HepG2 (cell line): ENCODE measurements around the gene ASPHD1. TPM values are rescaled to one million over a fixed set of nuclear protein-coding genes. Genes with fewer than 3 reads are reported as not detected.

ENCODE experiments used
- ATM ChIP-seq: fragments of 450-650 bp; IDR thresholded peaks from 2 replicates; pipeline ENCODE4 v1.7.1; 2017; ENCODE audit warnings: mild to moderate bottlenecking, borderline replicate concordance
- ATRX ChIP-seq: sonication (generic); formaldehyde crosslinking; IDR thresholded peaks from 2 replicates; pipeline ENCODE4 v1.4.0; 2020; ENCODE audit warnings: missing genetic modification reagents, borderline replicate concordance
- CCDC6 ChIP-seq: sonication (generic); formaldehyde crosslinking; IDR thresholded peaks from 2 replicates; pipeline ENCODE4 v1.8.1; 2022; ENCODE audit warnings: mild to moderate bottlenecking, missing genetic modification reagents, moderate library complexity
- CEBPB ChIP-seq: IDR thresholded peaks from 2 replicates; pipeline ENCODE4 v1.6.1; 2011; ENCODE audit warnings: low read depth, low read length, improper control_type of control experiment, borderline replicate concordance
- KLF16 ChIP-seq, 2 experiments: sonication (generic) in 1 of 2; formaldehyde crosslinking in 1 of 2; IDR thresholded peaks; 2 replicates each; pipeline versions ENCODE4 v1.6.1 to v1.8.0; 2016 to 2023; ENCODE audit warnings: missing genetic modification reagents in 2 of 2, missing compliant biosample characterization in 1 of 2
- KMT2A ChIP-seq: sonication (generic); formaldehyde crosslinking; IDR thresholded peaks from 2 replicates; pipeline ENCODE4 v1.4.0; 2020; ENCODE audit warnings: missing genetic modification reagents
- MTA1 ChIP-seq: sonication (generic); formaldehyde crosslinking; IDR thresholded peaks from 2 replicates; pipeline ENCODE4 v1.4.0; 2020; ENCODE audit warnings: missing genetic modification reagents, mild to moderate bottlenecking, borderline replicate concordance
- NR1H2 ChIP-seq: sonication (generic); formaldehyde crosslinking; IDR thresholded peaks from 2 replicates; pipeline ENCODE4 v1.8.1; 2022; ENCODE audit warnings: low read depth, missing genetic modification reagents, borderline replicate concordance
- NR2F1 ChIP-seq, 2 experiments: fragments of 450-650 bp in 1 of 2; formaldehyde crosslinking in 1 of 2; IDR thresholded peaks; 2 replicates each; pipeline versions ENCODE4 v1.5.0 to v1.6.1; 2016 to 2020; ENCODE audit warnings: mild to moderate bottlenecking in 1 of 2, missing compliant biosample characterization in 1 of 2, missing genetic modification reagents in 1 of 2, moderate library complexity in 1 of 2
- REPIN1 ChIP-seq: sonication (generic); formaldehyde crosslinking; IDR thresholded peaks from 2 replicates; pipeline ENCODE4 v1.8.0; 2022; ENCODE audit warnings: missing genetic modification reagents, low read depth, mild to moderate bottlenecking, borderline replicate concordance
- STAG1 ChIP-seq: sonication (generic); formaldehyde crosslinking; IDR thresholded peaks from 2 replicates; pipeline ENCODE4 v1.4.0; 2020; ENCODE audit warnings: missing genetic modification reagents
- TAF15 ChIP-seq: fragments of 200-400 bp; formaldehyde crosslinking; IDR thresholded peaks from one replicate; pipeline ENCODE4 v1.6.1; 2018; ENCODE audit warnings: mild to moderate bottlenecking, low read depth, low read length; ENCODE audit not compliant: poor library complexity, severe bottlenecking
- TSC22D2 ChIP-seq: sonication (generic); formaldehyde crosslinking; IDR thresholded peaks from 2 replicates; pipeline ENCODE4 v1.5.1; 2020; ENCODE audit warnings: missing genetic modification reagents, mild to moderate bottlenecking, borderline replicate concordance
- ZC3H13 ChIP-seq: sonication (generic); formaldehyde crosslinking; IDR thresholded peaks from 2 replicates; pipeline ENCODE4 v1.8.1; 2023; ENCODE audit warnings: mild to moderate bottlenecking, missing genetic modification reagents, moderate library complexity
- ZNF180 ChIP-seq: sonication (generic); formaldehyde crosslinking; IDR thresholded peaks from 2 replicates; pipeline ENCODE4 v1.4.0; 2020; ENCODE audit warnings: low read depth, missing genetic modification reagents, borderline replicate concordance
- ZNF224 ChIP-seq: sonication (generic); formaldehyde crosslinking; IDR thresholded peaks from 2 replicates; pipeline ENCODE4 v1.5.0; 2020; ENCODE audit warnings: mild to moderate bottlenecking, missing genetic modification reagents
- ZNF274 ChIP-seq: sonication (generic); formaldehyde crosslinking; IDR thresholded peaks from 2 replicates; pipeline ENCODE4 v1.5.1; 2020; ENCODE audit warnings: mild to moderate bottlenecking, missing genetic modification reagents
- ZNF7 ChIP-seq: IDR thresholded peaks from 2 replicates; pipeline ENCODE4 v1.6.1; 2016; ENCODE audit warnings: missing biosample characterization, missing genetic modification reagents
- ZNF781 ChIP-seq: sonication (generic); formaldehyde crosslinking; IDR thresholded peaks from 2 replicates; pipeline ENCODE4 v1.5.1; 2020; ENCODE audit warnings: borderline replicate concordance, mild to moderate bottlenecking, missing genetic modification reagents; ENCODE audit errors: not compliant biosample characterization
- ZSCAN25 ChIP-seq: sonication (generic); formaldehyde crosslinking; IDR thresholded peaks from 2 replicates; pipeline ENCODE4 v1.8.0; 2022; ENCODE audit warnings: mild to moderate bottlenecking, missing genetic modification reagents
- polyA plus RNA-seq, 8 experiments: library from polyadenylated mRNA; depleted of rRNA in 3 of 8; stranded (reverse) in 7 of 8; unstranded in 1 of 8; fragments of >200 nt; fragmentation: Illumina TruSeq in 4 of 8; extraction: Trizol in 4 of 8; gene quantifications; 2 replicates each; pipeline versions ENCODE4 v1.2.1 to v1.2.3, GENCODE V29; 2011 to 2016; ENCODE audit warnings: low read depth in 4 of 8, missing spikeins in 1 of 8, mixed read lengths in 1 of 8; ENCODE audit not compliant: insufficient read depth in 1 of 8
- total RNA-seq, 5 experiments: library from RNA; depleted of rRNA; stranded (reverse); fragments of >200 nt; fragmentation: Illumina TruSeq; extraction: Trizol; gene quantifications; 2 replicates each; pipeline ENCODE4 v1.2.3, GENCODE V29; 2016; ENCODE audit warnings: low read depth in 1 of 5
- TF ChIP-seq, protein P1 (sequence below): sonication (generic); formaldehyde crosslinking; IDR thresholded peaks from 2 replicates; pipeline ENCODE4 v1.4.0; 2020; ENCODE audit warnings: mild to moderate bottlenecking, missing genetic modification reagents
- TF ChIP-seq, protein P2 (sequence below): IDR thresholded peaks from 2 replicates; pipeline ENCODE4 v1.6.1; 2016; ENCODE audit warnings: mild to moderate bottlenecking, missing biosample characterization, missing genetic modification reagents
- TF ChIP-seq, protein P3 (sequence below): conservative IDR thresholded peaks from 2 replicates; pipeline ENCODE4 v1.6.1; 2018; ENCODE audit warnings: missing genetic modification reagents
- TF ChIP-seq, protein P4 (sequence below): sonication (generic); formaldehyde crosslinking; IDR thresholded peaks from 2 replicates; pipeline ENCODE4 v1.4.0; 2020; ENCODE audit warnings: mild to moderate bottlenecking, missing genetic modification reagents, borderline replicate concordance

Gene ASPHD1
- total and polyA plus RNA-seq, 2 of the 13 experiments (the other 11 are each of a cell fraction or from before 2014, with no cell fraction given): 13.1 to 19.7 TPM

DNA sequence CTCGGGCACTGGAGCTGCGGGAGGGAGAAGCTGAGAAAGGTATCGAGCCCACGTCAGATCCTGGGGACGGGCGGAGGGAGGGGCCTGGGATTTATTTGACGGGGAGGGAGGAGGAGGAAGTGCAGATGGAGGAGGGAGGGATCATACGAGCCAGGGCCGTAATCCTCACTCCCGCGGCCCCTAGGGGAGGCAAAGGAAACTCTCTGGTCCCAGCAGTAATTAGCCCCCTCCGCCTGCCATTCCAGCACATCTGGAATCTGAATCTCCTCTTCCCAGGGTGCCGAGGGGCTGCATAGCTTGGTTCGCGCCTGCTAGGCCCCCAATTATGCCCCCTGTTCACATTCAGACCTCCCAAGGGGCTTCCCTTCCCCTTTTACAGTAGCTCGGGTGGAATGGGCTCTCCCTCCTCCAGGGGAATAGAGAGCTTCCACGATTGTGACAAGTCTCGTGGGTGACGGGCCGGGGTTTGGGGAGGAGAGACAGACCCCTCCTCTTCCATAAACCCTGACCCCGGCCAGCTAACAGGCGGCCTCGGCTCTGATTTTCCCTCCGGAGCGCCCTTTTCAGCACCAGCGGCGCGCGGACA lies 679 bp upstream of the ASPHD1 start, which contains the start of gene SEZ6L2 (continued):
- TF ChIP-seq, protein P1, sequence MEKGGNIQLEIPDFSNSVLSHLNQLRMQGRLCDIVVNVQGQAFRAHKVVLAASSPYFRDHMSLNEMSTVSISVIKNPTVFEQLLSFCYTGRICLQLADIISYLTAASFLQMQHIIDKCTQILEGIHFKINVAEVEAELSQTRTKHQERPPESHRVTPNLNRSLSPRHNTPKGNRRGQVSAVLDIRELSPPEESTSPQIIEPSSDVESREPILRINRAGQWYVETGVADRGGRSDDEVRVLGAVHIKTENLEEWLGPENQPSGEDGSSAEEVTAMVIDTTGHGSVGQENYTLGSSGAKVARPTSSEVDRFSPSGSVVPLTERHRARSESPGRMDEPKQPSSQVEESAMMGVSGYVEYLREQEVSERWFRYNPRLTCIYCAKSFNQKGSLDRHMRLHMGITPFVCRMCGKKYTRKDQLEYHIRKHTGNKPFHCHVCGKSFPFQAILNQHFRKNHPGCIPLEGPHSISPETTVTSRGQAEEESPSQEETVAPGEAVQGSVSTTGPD (CRISPR knock-in tag): 0 out of 2 replicates have a peak, but pooled peaks have one; percentile 12
- peak; percentile 88 for TF ChIP-seq ZNF781 (CRISPR knock-in tag)
- TF ChIP-seq TAF15: no peak
- TF ChIP-seq, protein P2, sequence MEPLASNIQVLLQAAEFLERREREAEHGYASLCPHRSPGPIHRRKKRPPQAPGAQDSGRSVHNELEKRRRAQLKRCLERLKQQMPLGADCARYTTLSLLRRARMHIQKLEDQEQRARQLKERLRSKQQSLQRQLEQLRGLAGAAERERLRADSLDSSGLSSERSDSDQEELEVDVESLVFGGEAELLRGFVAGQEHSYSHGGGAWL (CRISPR knock-in tag): no peak
- TF ChIP-seq TSC22D2 (CRISPR knock-in tag): peak; percentile 99
- no peak for TF ChIP-seq CEBPB
- TF ChIP-seq STAG1: peak; percentile 30; the same call in 1 of the 2 replicates
- TF ChIP-seq ZC3H13: peak; percentile 28; the same call in 1 of the 2 replicates
- TF ChIP-seq ZNF274: 0 out of 2 replicates have a peak, but pooled peaks have one; percentile 20
- TF ChIP-seq KLF16 (CRISPR knock-in tag; IDR thresholded peaks at IDR 0.05): peak in 1 of 2 experiments; percentile 95; a peak in 2 of 4 replicates
- TF ChIP-seq KMT2A (CRISPR knock-in tag): peak; percentile 68; the same call in 1 of the 2 replicates
- no peak for TF ChIP-seq CCDC6
- TF ChIP-seq, protein P3, sequence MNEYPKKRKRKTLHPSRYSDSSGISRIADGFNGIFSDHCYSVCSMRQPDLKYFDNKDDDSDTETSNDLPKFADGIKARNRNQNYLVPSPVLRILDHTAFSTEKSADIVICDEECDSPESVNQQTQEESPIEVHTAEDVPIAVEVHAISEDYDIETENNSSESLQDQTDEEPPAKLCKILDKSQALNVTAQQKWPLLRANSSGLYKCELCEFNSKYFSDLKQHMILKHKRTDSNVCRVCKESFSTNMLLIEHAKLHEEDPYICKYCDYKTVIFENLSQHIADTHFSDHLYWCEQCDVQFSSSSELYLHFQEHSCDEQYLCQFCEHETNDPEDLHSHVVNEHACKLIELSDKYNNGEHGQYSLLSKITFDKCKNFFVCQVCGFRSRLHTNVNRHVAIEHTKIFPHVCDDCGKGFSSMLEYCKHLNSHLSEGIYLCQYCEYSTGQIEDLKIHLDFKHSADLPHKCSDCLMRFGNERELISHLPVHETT: no peak; the same call in 1 of the 2 replicates
- TF ChIP-seq ATRX (CRISPR knock-in tag): no peak
- peak; percentile 75; the same call in 1 of the 2 replicates for TF ChIP-seq ZNF7 (CRISPR knock-in tag)
- TF ChIP-seq, protein P4, sequence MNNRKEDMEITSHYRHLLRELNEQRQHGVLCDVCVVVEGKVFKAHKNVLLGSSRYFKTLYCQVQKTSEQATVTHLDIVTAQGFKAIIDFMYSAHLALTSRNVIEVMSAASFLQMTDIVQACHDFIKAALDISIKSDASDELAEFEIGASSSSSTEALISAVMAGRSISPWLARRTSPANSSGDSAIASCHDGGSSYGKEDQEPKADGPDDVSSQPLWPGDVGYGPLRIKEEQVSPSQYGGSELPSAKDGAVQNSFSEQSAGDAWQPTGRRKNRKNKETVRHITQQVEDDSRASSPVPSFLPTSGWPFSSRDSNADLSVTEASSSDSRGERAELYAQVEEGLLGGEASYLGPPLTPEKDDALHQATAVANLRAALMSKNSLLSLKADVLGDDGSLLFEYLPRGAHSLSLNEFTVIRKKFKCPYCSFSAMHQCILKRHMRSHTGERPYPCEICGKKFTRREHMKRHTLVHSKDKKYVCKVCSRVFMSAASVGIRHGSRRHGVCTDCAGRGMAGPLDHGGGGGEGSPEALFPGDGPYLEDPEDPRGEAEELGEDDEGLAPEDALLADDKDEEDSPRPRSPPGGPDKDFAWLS (CRISPR knock-in tag): no peak
- TF ChIP-seq ZNF224 (CRISPR knock-in tag): no peak
- 0 out of 2 replicates have a peak, but pooled peaks have one; percentile 31 for TF ChIP-seq ZNF180 (CRISPR knock-in tag)
- TF ChIP-seq ATM: no peak
- TF ChIP-seq NR2F1 (CRISPR knock-in tag; IDR thresholded peaks at IDR 0.05): peak in 1 of 2 experiments; percentile 34; a peak in 1 of 4 replicates
- 0 out of 2 replicates have a peak, but pooled peaks have one; percentile 69 for TF ChIP-seq ZSCAN25 (CRISPR knock-in tag)
- no peak for TF ChIP-seq MTA1 (CRISPR knock-in tag)
- peak; percentile 94; the same call in 1 of the 2 replicates for TF ChIP-seq REPIN1 (CRISPR knock-in tag)
- no peak for TF ChIP-seq NR1H2
